Endodermal cell (in vitro differentiated cells): ENCODE measurements around the gene RFWD3. TPM values are rescaled to one million over a fixed set of nuclear protein-coding genes. Genes with fewer than 3 reads are reported as not detected.
A peak's percentile ranks its signal among the peaks of the same experiment; 100 is the strongest.

Experiments
- DNase-seq: peaks from one replicate; pipeline ENCODE4 v3.0.0-alpha.2; 2017
- H3K27ac ChIP-seq: 2 replicates; pipeline ENCODE4 v1.5.1; 2013; ENCODE audit warnings: mild to moderate bottlenecking, low read depth, low read length, moderate library complexity
- H3K27me3 ChIP-seq: 2 replicates; pipeline ENCODE4 v1.6.1; 2013; ENCODE audit warnings: mild to moderate bottlenecking, low read length, moderate library complexity; ENCODE audit not compliant: insufficient read depth, control insufficient read depth, poor library complexity, severe bottlenecking
- H3K36me3 ChIP-seq: 2 replicates; pipeline ENCODE4 v1.7.0; 2013; ENCODE audit warnings: mild to moderate bottlenecking, low read length, moderate library complexity; ENCODE audit not compliant: control insufficient read depth, insufficient read depth
- H3K4me1 ChIP-seq: one replicate; pipeline ENCODE4 v1.7.0; 2013; ENCODE audit warnings: low read length; ENCODE audit not compliant: control insufficient read depth, insufficient read depth
- H3K4me3 ChIP-seq: 2 replicates; pipeline ENCODE4 v1.5.1; 2013; ENCODE audit warnings: mild to moderate bottlenecking, low read length, moderate library complexity
- H3K9ac ChIP-seq: 2 replicates; pipeline ENCODE4 v1.6.1; 2013; ENCODE audit warnings: mild to moderate bottlenecking, low read length, moderate library complexity; ENCODE audit not compliant: poor library complexity, severe bottlenecking; ENCODE audit errors: extremely low read depth
- H3K9me3 ChIP-seq: 2 replicates; pipeline ENCODE4 v1.6.1; 2013; ENCODE audit warnings: mild to moderate bottlenecking, low read length, moderate library complexity; ENCODE audit not compliant: control insufficient read depth
- H3K27ac Mint-ChIP-seq: 2 replicates; pipeline ENCODE4 v1.8.0; 2020; ENCODE audit warnings: mixed read lengths
- H3K27me3 Mint-ChIP-seq: 2 replicates; pipeline ENCODE4 v1.8.0; 2021; ENCODE audit warnings: mild to moderate bottlenecking, mixed read lengths; ENCODE audit not compliant: insufficient read depth
- H3K36me3 Mint-ChIP-seq: 2 replicates; pipeline ENCODE4 v1.8.0; 2020; ENCODE audit warnings: low read depth, mixed read lengths
- H3K4me1 Mint-ChIP-seq: 2 replicates; pipeline ENCODE4 v1.8.0; 2020; ENCODE audit warnings: mixed read lengths
- H3K4me3 Mint-ChIP-seq: 2 replicates; pipeline ENCODE4 v1.8.0; 2020; ENCODE audit warnings: mild to moderate bottlenecking, moderate library complexity, mixed read lengths
- H3K9me3 Mint-ChIP-seq: 2 replicates; pipeline ENCODE4 v1.8.0; 2020; ENCODE audit warnings: mild to moderate bottlenecking, mixed read lengths
- WGBS, 2 experiments: methylation state at CpG; one replicate each; pipeline versions ENCODE4 v1.1.5 to v1.1.7; 2013; ENCODE audit warnings: missing lambda C conversion rate in 2 of 2, mixed read lengths in 1 of 2; ENCODE audit not compliant: insufficient coverage in 1 of 2, insufficient read length in 1 of 2; 5-methylcytosine and 5-hydroxymethylcytosine counted together
- long read RNA-seq, 4 experiments: library from polyadenylated mRNA in 2 of 4; library from RNA in 1 of 4; library from capped mRNA in 1 of 4; stranded (forward) in 3 of 4; unstranded in 1 of 4; transcript quantifications; one replicate each; pipeline ENCODE4 v2.0.0, GENCODE V29; 2020 to 2021; ENCODE audit warnings: inconsistent platforms in 1 of 4
- polyA plus RNA-seq, 2 experiments: library from polyadenylated mRNA; stranded (reverse); fragments of 50-300 nt; gene quantifications; one replicate each; pipeline ENCODE4 v1.2.3, GENCODE V29; 2013
- total RNA-seq, 2 donors: library from RNA; stranded (reverse); fragmentation: NEBNext Ultra II Directional in 1 of 2; extraction: Animal tissue kit (Norgen Biotek cat#: 25700) in 1 of 2; gene quantifications; 2 replicates in 1 of 2; 3 replicates in 1 of 2; pipeline ENCODE4 v1.2.1, GENCODE V29; 2021
- TF ChIP-seq, protein P1 (sequence below): fragments of 200-600 bp; sonication (generic); conservative IDR thresholded peaks from 2 replicates; pipeline ENCODE4 v1.5.0; 2021; ENCODE audit warnings: antibody characterized with exemption, mild to moderate bottlenecking

The RFWD3 gene, protein sequence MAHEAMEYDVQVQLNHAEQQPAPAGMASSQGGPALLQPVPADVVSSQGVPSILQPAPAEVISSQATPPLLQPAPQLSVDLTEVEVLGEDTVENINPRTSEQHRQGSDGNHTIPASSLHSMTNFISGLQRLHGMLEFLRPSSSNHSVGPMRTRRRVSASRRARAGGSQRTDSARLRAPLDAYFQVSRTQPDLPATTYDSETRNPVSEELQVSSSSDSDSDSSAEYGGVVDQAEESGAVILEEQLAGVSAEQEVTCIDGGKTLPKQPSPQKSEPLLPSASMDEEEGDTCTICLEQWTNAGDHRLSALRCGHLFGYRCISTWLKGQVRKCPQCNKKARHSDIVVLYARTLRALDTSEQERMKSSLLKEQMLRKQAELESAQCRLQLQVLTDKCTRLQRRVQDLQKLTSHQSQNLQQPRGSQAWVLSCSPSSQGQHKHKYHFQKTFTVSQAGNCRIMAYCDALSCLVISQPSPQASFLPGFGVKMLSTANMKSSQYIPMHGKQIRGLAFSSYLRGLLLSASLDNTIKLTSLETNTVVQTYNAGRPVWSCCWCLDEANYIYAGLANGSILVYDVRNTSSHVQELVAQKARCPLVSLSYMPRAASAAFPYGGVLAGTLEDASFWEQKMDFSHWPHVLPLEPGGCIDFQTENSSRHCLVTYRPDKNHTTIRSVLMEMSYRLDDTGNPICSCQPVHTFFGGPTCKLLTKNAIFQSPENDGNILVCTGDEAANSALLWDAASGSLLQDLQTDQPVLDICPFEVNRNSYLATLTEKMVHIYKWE
- total RNA-seq, result 10 to 100 TPM; 81.7 to 97.7 TPM
- polyA plus RNA-seq (2013, experiment 1 of 2), result 32.2 TPM
- 33.5 TPM for polyA plus RNA-seq (2013, experiment 2 of 2)
- long read RNA-seq, experiment 1, full-length matches to known transcripts, result 4 of 21 reads
- long read RNA-seq, experiment 1, partial matches to known transcripts, result 5 of 21 reads
- long read RNA-seq, experiment 1, other reads (novel, unspliced or antisense), result 12 of 21 reads
- long read RNA-seq, experiment 2, full-length matches to known transcripts, result 79 of 123 reads
- long read RNA-seq, experiment 2, partial matches to known transcripts, result 21 of 123 reads
- long read RNA-seq, experiment 2, other reads (novel, unspliced or antisense), result 23 of 123 reads
- long read RNA-seq, experiment 3, full-length matches to known transcripts, result 136 of 203 reads
- long read RNA-seq, experiment 3, partial matches to known transcripts, result 25 of 203 reads
- long read RNA-seq, experiment 3, other reads (novel, unspliced or antisense), result 42 of 203 reads
- long read RNA-seq, experiment 4, partial matches to known transcripts, result 3 of 4 reads
- long read RNA-seq, experiment 4, other reads (novel, unspliced or antisense), result 0 of 4 reads

DNA sequence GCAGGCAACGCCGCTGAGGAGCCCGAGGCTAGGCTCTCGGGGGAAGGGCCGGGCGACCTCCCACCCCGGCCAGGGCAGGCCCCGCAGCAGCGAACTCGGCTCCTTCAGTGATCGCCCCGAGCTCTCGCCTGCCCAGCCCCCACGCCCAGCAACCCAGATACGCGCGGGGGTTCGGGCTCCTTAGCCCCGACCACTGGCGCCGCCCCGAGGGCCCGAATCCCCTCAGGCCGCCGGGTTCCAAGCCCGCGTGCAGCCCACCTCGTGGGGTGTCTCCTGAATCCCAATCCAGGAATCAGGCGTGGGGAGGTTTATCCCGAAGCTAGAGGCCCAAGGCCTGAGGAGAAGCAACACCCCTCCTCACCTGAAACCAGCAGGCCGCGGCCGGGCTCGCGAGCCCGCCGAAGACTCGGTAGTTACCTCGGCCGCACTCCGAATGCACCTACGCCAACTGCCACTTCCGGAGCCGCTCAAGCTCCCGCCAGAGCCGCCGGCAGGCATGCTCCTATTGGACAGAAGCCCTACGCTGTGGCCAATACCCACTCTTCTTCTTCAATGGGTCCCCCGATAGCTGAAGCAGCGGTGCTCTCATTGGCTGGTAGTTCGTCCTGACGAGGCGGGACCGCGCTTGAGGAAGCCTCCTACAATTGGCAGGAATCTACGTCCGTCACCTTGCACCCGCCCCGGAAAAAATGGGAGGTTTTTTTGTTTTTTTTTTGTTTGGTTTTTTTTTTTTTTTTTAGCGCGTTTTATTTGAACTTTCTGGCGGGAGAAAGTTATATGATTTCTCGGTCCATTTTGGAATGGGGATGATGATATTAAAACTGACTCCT lies at the start of gene RFWD3:
RFWD3 (minus strand) TSS at position 453 of the 830 bp plus-strand sequence. CDS start 5,428 bp downstream, outside the sequence.
- Histone ChIP-seq H3K4me1 (no peaks in the 10 kb centered on the region), H3K9me3 (no peaks in the 10 kb centered on the region), H3K4me3 (peak within 1 kb of the TSS; percentile 95), H3K36me3 (peaks cover 40% of the 10 kb centered on the region), H3K27me3 (no peaks in the 10 kb centered on the region), H3K9ac (peak within 1 kb of the TSS; percentile 92), H3K27ac (peak within 1 kb of the TSS; percentile 74)
- peaks cover 9% of the 10 kb centered on the region for H3K4me1 Mint-ChIP-seq
- no peaks in the 10 kb centered on the region for H3K27me3 Mint-ChIP-seq
- peaks cover 36% of the 10 kb centered on the region for H3K36me3 Mint-ChIP-seq
- TF ChIP-seq, protein P1, sequence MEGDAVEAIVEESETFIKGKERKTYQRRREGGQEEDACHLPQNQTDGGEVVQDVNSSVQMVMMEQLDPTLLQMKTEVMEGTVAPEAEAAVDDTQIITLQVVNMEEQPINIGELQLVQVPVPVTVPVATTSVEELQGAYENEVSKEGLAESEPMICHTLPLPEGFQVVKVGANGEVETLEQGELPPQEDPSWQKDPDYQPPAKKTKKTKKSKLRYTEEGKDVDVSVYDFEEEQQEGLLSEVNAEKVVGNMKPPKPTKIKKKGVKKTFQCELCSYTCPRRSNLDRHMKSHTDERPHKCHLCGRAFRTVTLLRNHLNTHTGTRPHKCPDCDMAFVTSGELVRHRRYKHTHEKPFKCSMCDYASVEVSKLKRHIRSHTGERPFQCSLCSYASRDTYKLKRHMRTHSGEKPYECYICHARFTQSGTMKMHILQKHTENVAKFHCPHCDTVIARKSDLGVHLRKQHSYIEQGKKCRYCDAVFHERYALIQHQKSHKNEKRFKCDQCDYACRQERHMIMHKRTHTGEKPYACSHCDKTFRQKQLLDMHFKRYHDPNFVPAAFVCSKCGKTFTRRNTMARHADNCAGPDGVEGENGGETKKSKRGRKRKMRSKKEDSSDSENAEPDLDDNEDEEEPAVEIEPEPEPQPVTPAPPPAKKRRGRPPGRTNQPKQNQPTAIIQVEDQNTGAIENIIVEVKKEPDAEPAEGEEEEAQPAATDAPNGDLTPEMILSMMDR, result no peak
- DNase-seq, result peak; percentile 98
- peak within 1 kb of the TSS; percentile 82 for H3K4me3 Mint-ChIP-seq
- WGBS, 2 experiments, result 0% methylated on average over 3 to 62 of the region's 63 CpGs
- peak within 1 kb of the TSS; percentile 96 for H3K27ac Mint-ChIP-seq
- no peaks in the 10 kb centered on the region for H3K9me3 Mint-ChIP-seq

DNA sequence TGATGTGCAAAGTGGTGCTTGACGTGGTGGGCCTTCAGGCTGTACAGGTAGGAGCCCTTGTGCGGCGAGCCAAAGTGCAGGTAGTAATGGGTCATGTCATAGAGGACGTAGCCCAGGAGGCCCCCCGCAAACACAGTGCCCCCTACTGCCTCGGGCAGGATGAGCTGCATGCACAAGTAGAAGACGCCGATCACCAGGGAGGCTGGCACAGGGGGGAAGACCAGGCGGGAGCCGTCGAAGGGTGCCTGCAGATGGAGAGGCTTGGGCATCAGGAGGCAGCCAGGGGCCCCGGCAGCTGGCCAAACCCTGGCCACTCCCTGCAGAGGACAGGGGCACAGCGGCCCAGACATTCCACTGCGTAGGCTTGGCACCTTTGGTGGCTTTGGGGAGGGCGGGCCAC lies 49.7 kb upstream of the RFWD3 start:
- Histone ChIP-seq H3K9me3 (no peaks in the 10 kb centered on the region), H3K9ac (no peak overlapping the region), H3K4me3 (no peak overlapping the region), H3K27ac (no peak overlapping the region), H3K4me1 (no peaks in the 10 kb centered on the region), H3K27me3 (no peaks in the 10 kb centered on the region), H3K36me3 (no peaks in the 10 kb centered on the region)
- Mint-ChIP-seq H3K9me3 (no peaks in the 10 kb centered on the region), H3K36me3 (no peaks in the 10 kb centered on the region), H3K27ac (no peak overlapping the region), H3K27me3 (no peaks in the 10 kb centered on the region), H3K4me1 (no peaks in the 10 kb centered on the region), H3K4me3 (no peak overlapping the region)
- WGBS, 2 experiments, result 85 to 86% methylated on average over 14 to 15 of the region's 15 CpGs
- TF ChIP-seq, protein P1, result peak; percentile 48
- peak; percentile 59 for DNase-seq
